AG20443 (cell line): ENCODE measurements around the gene FAM193B.

Source experiments
- DNase-seq: peaks from one replicate; pipeline ENCODE4 v3.0.0; 2012; ENCODE audit warnings: low spot score, mixed read lengths

The FAM193B gene

GRCh38 chr5:177500685-177501522, 53.5 kb downstream of the FAM193B start:
- peak; percentile 88 for DNase-seq

GRCh38 chr5:177499842-177500241, 54.5 kb downstream of the FAM193B start:
- no peak for DNase-seq

- DNase-seq = peak; percentile 41
Measured at GRCh38 chr5:177498013-177498787, 56.2 kb downstream of the FAM193B start.

GRCh38 chr5:177497292-177498012, 56.9 kb downstream of the FAM193B start, which contains the start of gene PDLIM7:
PDLIM7 (minus strand) TSS chr5:177497604; CDS start chr5:177496512, 1,092 bp downstream.
- DNase-seq = peak; percentile 96

GRCh38 chr5:177496727-177497291, 57.6 kb downstream of the FAM193B start:
- DNase-seq = peak; percentile 88

- DNase-seq = peak; percentile 25
Measured at GRCh38 chr5:177496070-177496726, 58.2 kb downstream of the FAM193B start.

- peak; percentile 85 for DNase-seq
Measured at GRCh38 chr5:177495243-177496060, 58.9 kb downstream of the FAM193B start.

- DNase-seq = peak; percentile 92
Measured at GRCh38 chr5:177494346-177495195, 59.8 kb downstream of the FAM193B start.

- no peak for DNase-seq
Measured at GRCh38 chr5:177493795-177494345, 60.5 kb downstream of the FAM193B start.

GRCh38 chr5:177492841-177493240, 61.5 kb downstream of the FAM193B start:
- no peak for DNase-seq

GRCh38 chr5:177491983-177492746, 62.2 kb downstream of the FAM193B start:
- no peak for DNase-seq

- peak; percentile 77 for DNase-seq
Measured at GRCh38 chr5:177491429-177491945, 62.9 kb downstream of the FAM193B start.

- DNase-seq = no peak
Measured at GRCh38 chr5:177490992-177491391, 63.4 kb downstream of the FAM193B start.

GRCh38 chr5:177490311-177490991, 63.9 kb downstream of the FAM193B start:
- no peak for DNase-seq

- DNase-seq = no peak
Measured at GRCh38 chr5:177489119-177489716, 65.1 kb downstream of the FAM193B start.

- no peak for DNase-seq
Measured at GRCh38 chr5:177487975-177488374, 66.4 kb downstream of the FAM193B start.

- no peak for DNase-seq
Measured at GRCh38 chr5:177487144-177487543, 67.2 kb downstream of the FAM193B start.
